HEK293 (cell line): Measurements from ENCODE around the gene PDLIM1.
A peak's percentile ranks its signal among the peaks of the same experiment; 100 is the strongest.

Experiments
- CTCF ChIP-seq: fragments of 450-650 bp; formaldehyde crosslinking; IDR thresholded peaks from 2 replicates; pipeline ENCODE4 v1.5.1; 2016; ENCODE audit warnings: missing biosample characterization, missing genetic modification characterization
- KLF7 ChIP-seq: fragments of 450-650 bp; formaldehyde crosslinking; IDR thresholded peaks from 2 replicates; pipeline ENCODE4 v1.5.1; 2016; ENCODE audit warnings: missing biosample characterization, missing genetic modification characterization, borderline replicate concordance
- PRDM6 ChIP-seq: fragments of 450-650 bp; formaldehyde crosslinking; IDR thresholded peaks from 2 replicates; pipeline ENCODE4 v1.5.1; 2017; ENCODE audit warnings: missing biosample characterization, missing genetic modification characterization
- ZNF426 ChIP-seq: fragments of 450-650 bp; formaldehyde crosslinking; IDR thresholded peaks from 2 replicates; pipeline ENCODE4 v1.5.1; 2017; ENCODE audit warnings: missing biosample characterization, missing genetic modification characterization, mild to moderate bottlenecking, inconsistent platforms, moderate library complexity
- TF ChIP-seq, protein P1 (sequence below): fragments of 450-650 bp; formaldehyde crosslinking; IDR thresholded peaks from 2 replicates; pipeline ENCODE4 v1.5.1; 2016; ENCODE audit warnings: missing biosample characterization, missing genetic modification characterization
- TF ChIP-seq, protein P2 (sequence below): fragments of 450-650 bp; formaldehyde crosslinking; IDR thresholded peaks from 2 replicates; pipeline ENCODE4 v1.5.1; 2017; ENCODE audit warnings: missing biosample characterization, missing genetic modification characterization

GRCh38 chr10:95275726-95276366, 15.0 kb downstream of the PDLIM1 start:
- no peak for TF ChIP-seq CTCF (tag by site-specific recombination)
- no peak for TF ChIP-seq KLF7 (tag by site-specific recombination)
- peak; percentile 59 for TF ChIP-seq PRDM6
- TF ChIP-seq, protein P1, sequence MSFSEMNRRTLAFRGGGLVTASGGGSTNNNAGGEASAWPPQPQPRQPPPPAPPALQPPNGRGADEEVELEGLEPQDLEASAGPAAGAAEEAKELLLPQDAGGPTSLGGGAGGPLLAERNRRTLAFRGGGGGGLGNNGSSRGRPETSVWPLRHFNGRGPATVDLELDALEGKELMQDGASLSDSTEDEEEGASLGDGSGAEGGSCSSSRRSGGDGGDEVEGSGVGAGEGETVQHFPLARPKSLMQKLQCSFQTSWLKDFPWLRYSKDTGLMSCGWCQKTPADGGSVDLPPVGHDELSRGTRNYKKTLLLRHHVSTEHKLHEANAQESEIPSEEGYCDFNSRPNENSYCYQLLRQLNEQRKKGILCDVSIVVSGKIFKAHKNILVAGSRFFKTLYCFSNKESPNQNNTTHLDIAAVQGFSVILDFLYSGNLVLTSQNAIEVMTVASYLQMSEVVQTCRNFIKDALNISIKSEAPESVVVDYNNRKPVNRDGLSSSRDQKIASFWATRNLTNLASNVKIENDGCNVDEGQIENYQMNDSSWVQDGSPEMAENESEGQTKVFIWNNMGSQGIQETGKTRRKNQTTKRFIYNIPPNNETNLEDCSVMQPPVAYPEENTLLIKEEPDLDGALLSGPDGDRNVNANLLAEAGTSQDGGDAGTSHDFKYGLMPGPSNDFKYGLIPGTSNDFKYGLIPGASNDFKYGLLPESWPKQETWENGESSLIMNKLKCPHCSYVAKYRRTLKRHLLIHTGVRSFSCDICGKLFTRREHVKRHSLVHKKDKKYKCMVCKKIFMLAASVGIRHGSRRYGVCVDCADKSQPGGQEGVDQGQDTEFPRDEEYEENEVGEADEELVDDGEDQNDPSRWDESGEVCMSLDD (tag by site-specific recombination): no peak
- TF ChIP-seq, protein P2, sequence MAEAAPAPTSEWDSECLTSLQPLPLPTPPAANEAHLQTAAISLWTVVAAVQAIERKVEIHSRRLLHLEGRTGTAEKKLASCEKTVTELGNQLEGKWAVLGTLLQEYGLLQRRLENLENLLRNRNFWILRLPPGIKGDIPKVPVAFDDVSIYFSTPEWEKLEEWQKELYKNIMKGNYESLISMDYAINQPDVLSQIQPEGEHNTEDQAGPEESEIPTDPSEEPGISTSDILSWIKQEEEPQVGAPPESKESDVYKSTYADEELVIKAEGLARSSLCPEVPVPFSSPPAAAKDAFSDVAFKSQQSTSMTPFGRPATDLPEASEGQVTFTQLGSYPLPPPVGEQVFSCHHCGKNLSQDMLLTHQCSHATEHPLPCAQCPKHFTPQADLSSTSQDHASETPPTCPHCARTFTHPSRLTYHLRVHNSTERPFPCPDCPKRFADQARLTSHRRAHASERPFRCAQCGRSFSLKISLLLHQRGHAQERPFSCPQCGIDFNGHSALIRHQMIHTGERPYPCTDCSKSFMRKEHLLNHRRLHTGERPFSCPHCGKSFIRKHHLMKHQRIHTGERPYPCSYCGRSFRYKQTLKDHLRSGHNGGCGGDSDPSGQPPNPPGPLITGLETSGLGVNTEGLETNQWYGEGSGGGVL (tag by site-specific recombination): no peak
- TF ChIP-seq ZNF426 (tag by site-specific recombination): no peak
